ENCODE data around the gene COQ9. TPM values are rescaled to one million over a fixed set of nuclear protein-coding genes. Genes with fewer than 3 reads are reported as not detected.

COQ9 gene
- total RNA-seq, 1 donor: 40.0 TPM

GRCh38 chr16:57407521-57408353 is 39.5 kb upstream of the COQ9 start:
- H3K4me3 ChIP-seq (ENCODE audit: low read depth, low read length): no peak overlapping the region
- TF ChIP-seq, protein P1, sequence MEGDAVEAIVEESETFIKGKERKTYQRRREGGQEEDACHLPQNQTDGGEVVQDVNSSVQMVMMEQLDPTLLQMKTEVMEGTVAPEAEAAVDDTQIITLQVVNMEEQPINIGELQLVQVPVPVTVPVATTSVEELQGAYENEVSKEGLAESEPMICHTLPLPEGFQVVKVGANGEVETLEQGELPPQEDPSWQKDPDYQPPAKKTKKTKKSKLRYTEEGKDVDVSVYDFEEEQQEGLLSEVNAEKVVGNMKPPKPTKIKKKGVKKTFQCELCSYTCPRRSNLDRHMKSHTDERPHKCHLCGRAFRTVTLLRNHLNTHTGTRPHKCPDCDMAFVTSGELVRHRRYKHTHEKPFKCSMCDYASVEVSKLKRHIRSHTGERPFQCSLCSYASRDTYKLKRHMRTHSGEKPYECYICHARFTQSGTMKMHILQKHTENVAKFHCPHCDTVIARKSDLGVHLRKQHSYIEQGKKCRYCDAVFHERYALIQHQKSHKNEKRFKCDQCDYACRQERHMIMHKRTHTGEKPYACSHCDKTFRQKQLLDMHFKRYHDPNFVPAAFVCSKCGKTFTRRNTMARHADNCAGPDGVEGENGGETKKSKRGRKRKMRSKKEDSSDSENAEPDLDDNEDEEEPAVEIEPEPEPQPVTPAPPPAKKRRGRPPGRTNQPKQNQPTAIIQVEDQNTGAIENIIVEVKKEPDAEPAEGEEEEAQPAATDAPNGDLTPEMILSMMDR (IDR thresholded peaks at IDR 0.05; ENCODE audit: insufficient read depth, low read length): no peak
- no peak for DNase-seq (ENCODE audit: low read depth)

- TF ChIP-seq, protein P1 (IDR thresholded peaks at IDR 0.05; ENCODE audit: insufficient read depth, low read length): no peak
- H3K4me3 ChIP-seq (ENCODE audit: low read depth, low read length): no peak overlapping the region
- DNase-seq (ENCODE audit: low read depth): no peak
Measured at GRCh38 chr16:57409065-57409464, 38.2 kb upstream of the COQ9 start.

DNA sequence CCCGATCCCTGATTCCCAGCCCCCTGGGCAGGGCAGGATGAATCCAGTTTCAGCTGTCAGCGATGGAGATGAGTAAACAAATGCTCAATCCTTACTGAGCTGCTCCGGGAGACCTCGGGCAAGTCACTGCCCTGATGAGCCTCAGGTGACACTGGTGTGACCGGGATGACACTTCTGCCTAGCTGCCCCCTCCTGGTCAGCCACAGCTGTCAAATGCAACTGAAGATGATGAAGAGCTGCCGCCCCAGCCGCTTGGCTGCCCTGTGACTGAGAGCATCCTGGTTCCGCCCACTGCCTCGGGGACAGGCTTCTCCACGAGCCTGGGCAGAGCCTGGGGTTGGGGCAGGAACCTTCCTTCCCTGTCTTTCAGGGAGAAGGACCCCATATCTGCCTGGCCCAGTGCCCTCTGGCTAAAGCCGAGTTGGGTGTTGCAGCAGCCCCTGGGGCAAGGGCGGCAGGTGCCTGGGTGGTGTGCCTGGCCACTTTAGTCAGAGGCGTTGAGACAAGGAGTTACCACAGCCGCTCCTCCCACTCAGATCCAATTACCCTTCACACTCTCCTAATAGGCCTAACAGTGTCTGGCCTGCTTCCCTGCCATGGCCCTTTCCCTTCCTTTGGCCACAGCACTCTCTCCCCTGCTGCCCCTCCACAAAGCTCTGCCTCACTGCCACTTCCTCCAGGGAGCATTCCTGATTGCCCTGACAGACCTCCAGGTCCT is 37.2 kb upstream of the COQ9 start:
- TF ChIP-seq, protein P1 (IDR thresholded peaks at IDR 0.05; ENCODE audit: insufficient read depth, low read length): no peak
- no peak for DNase-seq (ENCODE audit: low read depth)
- no peak overlapping the region for H3K4me3 ChIP-seq (ENCODE audit: low read depth, low read length)

DNA sequence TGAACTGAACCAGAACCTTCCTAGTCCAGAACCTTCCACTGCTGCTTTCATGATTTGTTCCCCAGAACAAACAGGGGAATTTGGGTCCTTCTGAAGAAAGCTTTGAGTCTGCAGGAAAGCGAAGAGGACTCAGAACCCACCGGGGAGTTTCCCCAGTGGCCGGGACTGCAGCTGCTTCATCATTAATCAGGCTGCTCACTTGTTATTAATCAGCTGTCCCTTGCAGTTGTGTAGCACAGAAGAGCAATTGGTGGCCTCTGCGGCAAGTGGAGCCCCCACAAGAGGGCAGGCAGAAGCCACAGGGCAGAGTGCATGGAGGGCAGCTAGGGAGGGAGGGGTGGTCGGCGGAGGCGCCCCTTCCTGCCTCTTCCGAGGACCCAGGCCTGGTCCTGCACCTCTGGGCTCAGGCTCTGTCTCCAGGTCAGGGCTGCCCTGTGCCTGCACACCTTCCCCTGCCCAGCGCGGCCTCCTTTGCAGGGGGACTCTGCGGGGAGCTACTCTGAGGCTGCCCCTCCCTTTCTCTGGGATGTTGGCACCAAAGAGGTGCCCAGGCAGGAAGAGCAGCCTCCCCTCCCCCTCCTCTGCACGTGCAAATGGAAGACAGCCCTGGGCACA is 35.8 kb upstream of the COQ9 start:
- no peak for DNase-seq (ENCODE audit: low read depth)
- TF ChIP-seq, protein P1 (IDR thresholded peaks at IDR 0.05; ENCODE audit: insufficient read depth, low read length): no peak
- H3K4me3 ChIP-seq (ENCODE audit: low read depth, low read length): no peak overlapping the region

DNA sequence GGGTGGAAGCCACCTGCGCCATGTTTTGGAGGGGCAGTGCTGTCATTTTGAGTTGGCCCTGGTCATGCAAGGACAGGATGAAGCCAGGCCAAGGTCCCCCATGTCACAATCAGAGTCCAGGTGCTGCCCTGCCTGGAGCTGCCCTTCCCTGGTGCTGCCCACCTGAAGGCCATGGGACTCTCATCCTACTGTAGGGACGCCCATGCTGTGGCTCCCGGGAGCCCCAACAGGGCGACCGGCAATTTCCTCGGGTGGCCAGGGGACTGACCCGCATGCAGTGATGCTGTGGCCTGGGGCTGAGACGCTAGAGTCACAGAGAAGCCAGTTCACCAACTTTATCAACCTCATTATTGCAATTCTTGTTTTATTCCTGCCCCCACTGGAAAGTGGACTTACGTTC is 34.7 kb upstream of the COQ9 start:
- TF ChIP-seq, protein P1 (IDR thresholded peaks at IDR 0.05; ENCODE audit: insufficient read depth, low read length): no peak
- no peak for DNase-seq (ENCODE audit: low read depth)
- H3K4me3 ChIP-seq (ENCODE audit: low read depth, low read length): no peak overlapping the region

GRCh38 chr16:57413301-57413730 is 34.0 kb upstream of the COQ9 start:
- TF ChIP-seq, protein P1 (IDR thresholded peaks at IDR 0.05; ENCODE audit: insufficient read depth, low read length): no peak
- no peak overlapping the region for H3K4me3 ChIP-seq (ENCODE audit: low read depth, low read length)
- no peak for DNase-seq (ENCODE audit: low read depth)
